NCI-H187 (cell line): ENCODE data around the gene ALG14.
"Not testable (repeated sequence)": the region's sequence is repeated elsewhere in the genome, so short reads cannot be mapped to it uniquely, and the experiment has no call there.

Experiments
- DNase-seq, 2 experiments: peaks; one replicate each; lab custom pipeline; 2025; lab: John Stamatoyannopoulos, UW

The ALG14 gene

DNA sequence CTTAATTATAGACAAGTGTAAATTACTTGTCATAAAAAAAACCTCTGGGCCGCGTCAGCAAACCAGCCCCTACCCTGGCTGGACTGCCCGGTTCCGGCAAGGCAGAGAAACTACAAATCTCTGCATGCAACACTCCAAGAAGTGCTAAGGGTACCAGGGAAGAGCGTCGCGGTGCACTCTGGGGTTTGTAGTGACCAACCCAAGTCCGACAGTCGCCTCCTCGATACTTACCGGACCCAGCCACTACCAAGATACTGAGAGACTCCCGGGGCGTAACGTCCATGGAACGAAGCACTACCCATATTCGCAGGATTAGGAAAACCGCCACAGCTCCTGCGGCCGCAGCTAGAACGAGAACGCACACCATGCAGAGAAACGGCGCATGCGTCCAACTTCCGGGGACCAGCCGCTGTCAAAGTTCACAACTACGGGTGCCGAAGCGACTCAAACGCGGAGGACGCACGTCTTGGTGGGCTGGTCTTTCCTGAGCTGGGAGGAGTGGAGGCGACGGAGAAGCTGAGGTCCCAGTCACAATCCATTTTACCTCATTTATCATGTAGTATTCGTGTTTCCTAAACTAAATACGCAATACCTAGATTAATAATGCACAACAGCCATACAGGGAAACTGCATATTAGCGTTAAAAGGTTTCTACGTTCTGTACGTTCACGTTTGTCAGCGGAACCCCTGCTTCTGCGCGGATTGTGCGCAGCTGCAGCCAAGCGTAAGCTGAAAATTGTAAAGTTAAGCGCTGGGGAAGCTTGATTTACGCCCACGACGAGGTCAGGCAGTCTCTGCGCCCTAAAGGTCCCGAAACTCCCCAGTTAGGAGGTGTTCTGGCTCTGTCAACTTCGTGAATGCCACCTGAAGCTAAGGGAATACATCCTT is at the start of gene ALG14:
Gene ALG14, minus strand, starts transcription at position 420 of the 888 bp plus-strand sequence. Its CDS starts 53 bp downstream, at position 367.
- peak; percentile 85 to 97 for DNase-seq

GRCh38 chr1:95122151-95122697 is 49.5 kb upstream of the ALG14 start:
- DNase-seq, result no peak

DNA sequence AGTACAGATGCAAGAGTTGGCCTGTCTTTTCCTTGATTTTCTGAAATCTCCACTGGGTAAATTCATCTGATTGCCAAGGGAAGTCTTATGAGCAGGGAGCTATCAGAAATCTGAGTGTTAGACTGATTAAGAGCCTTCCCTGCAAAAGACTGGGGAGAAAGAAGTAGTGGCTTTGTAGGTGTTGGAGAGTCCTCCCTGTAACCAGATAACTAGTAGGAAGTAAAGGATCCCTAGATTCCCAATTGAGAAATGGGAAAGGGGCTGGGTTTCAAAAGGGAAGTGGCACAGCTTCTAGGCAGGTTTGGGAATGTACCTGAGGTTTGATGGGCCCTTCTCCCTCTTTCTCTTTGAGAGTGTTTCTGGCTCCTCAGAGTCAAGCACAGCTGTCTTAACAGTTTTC is 46.5 kb upstream of the ALG14 start:
- DNase-seq, result no peak

DNA sequence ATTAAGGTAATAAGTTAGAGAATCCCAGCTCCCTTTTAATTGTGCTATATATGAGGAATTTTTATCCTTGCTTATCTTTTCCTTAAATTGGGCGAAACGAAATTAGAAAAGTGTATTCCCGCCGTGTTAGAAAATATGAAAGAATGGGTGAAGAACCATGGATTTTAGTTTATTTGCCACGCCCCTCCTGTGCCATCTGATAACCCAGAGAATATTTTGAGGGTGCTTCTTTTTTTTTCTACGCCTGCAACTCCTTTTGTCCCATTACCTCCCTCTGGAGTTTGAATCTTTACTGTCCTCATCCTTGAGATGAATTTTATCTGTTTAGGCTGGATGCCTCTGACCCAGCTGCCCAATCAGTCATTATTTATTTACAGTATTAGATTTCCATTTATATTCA is 46.0 kb upstream of the ALG14 start:
- DNase-seq, result no peak

GRCh38 chr1:95118067-95118499 is 45.3 kb upstream of the ALG14 start:
- no peak for DNase-seq

GRCh38 chr1:95117207-95118066 is 44.7 kb upstream of the ALG14 start, which contains the start of gene TLCD4:
TSS of gene TLCD4 (plus strand) at chr1:95117355. CDS start at chr1:95143902, 26,547 bp downstream.
- DNase-seq, result peak; percentile 37 to 51

DNA sequence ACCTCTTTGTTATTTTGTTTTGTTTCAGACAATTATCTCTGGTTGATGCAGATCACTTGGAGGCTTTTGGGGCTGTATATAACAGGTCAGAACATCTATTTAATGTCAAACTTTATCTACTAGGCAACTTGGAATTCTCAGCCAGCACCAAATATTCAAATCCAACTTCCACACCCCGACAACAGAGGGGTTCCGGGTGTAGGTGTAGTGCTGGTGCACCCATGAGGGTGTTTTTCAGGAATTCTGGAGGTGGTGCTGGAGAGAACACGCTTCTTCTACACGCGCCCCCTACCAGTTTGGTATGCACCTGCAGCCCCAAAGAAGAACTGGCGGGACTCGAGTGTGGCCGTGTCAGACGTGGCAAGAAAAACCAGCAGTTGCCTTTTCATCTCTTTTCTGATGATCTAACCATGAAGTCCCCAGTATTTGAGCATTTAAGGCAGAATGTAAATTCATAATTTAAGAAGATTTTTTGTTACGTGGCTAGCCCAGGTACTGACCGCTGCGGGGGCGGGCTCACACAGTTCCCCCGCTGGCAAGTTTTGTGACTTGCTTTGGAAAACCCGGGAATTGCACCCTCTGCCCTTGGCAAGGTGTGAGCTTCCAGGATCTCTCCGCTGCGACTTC is 43.9 kb upstream of the ALG14 start:
- peak; percentile 42 to 59 for DNase-seq

DNA sequence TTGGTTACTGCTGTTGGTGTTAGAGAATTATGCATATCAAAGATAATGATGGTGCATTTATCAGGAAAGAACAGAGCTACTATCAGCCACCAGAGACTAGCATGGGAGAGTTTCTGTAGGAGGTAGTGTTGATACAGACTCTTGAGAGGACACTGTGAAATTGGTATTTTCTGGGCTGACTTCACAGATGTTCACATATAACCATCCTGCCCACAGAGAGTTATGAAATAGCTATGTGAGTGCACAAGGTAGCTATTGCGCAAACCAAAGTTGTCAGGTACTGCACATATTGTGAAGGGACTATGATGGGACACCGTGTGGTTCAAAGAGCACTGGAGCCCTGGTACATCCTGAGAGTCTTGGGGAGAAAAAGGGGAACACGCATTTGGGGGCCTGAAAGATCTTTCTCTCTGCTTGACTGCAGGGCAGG is 43.0 kb upstream of the ALG14 start:
- no peak for DNase-seq

- no peak for DNase-seq
These were observed 40.9 kb upstream of the ALG14 start for GRCh38 chr1:95113684-95114083.

- DNase-seq, result no peak
These were observed 38.3 kb upstream of the ALG14 start for GRCh38 chr1:95111014-95111413.

DNA sequence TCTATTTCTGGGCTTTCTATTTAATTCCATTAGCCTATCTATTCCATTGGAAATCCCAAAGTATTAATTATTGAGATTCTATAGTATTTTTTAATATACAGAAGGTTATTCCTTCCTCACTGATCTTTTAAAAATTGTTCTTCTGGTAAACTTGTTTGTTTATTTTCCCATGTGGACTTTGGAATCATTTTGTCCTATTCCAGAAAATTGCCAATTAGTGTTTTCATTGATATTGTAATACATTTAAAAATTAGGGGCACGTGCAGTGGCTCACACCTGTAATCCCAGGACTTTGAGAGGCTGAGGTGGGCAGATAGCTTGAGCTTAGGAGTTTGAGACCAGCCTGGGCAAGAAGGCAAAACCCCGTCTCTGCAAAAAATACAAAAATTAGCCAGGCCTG is 36.0 kb upstream of the ALG14 start:
- no peak for DNase-seq

- DNase-seq, result no peak
These were observed 25.4 kb upstream of the ALG14 start for GRCh38 chr1:95098196-95098595.

DNA sequence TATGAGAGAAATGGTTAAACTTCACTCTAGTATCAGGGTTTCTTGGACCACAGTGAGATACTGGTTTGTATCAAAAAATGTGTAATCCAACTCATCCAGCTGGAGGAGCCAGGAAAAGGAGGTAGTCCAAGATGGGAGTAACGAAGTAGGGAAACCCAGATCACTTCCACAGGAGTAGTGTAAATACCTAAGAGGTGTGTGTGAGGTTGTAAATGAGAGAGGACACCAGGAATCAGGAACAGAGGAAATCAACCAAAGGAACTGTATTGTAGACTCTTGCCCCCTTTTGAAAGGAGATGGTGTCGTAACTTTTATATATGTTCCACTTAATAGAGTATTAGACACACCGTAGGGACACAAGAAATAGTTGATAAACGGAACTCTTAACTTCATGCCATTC is 24.7 kb upstream of the ALG14 start:
- DNase-seq, result no peak

DNA sequence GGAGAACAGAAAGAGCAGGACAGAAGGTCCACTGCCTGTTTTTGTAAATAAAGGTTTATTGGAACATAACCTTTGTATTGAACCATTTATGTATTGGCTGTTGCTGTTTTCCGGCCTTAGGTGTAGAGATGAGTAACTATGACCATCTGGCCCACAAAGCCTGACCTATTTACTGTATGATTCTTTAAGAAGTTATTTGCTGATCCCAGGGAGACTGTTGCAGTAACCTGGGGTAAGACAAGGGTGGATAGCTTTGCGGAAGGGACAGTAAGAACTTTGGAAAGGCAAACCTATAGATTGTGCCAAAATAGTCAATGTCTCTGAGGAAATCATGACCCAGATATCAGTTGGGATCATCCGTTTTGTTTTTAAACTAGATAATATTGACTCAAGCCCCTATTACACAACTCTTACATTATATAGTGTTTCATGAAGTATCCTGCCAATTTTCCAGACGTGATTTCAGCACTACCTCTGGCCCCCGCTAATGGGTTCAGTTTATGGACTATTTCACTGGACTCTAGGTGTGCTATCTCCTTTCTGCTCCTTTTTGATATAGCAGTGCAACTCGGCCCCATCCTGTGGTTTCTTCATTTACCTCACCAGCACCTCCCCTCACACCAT is 23.6 kb upstream of the ALG14 start:
- DNase-seq, result no peak

- no peak for DNase-seq
These were observed 23.1 kb upstream of the ALG14 start for GRCh38 chr1:95095833-95096217.

- no peak for DNase-seq
These were observed 22.2 kb upstream of the ALG14 start for GRCh38 chr1:95094923-95095322.

DNA sequence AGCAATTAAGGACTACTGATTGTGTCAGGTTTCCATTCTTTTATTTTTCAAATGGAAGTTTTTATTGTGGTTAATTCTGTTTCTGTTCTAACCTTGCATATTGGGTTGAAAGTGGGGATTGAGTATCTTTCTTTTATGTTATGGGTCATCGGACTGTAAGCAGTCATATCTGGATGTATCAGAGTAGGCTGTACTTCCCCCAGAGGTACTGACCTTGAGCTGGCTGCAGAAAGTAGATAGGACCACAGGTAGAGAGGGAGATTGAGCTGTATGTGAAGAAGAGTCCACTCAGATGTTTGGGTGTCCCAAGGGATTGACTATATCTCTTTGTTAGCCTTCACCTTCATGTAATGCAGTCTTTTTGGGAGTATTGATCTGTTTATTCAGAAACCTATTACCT is 20.5 kb upstream of the ALG14 start:
- DNase-seq, result no peak

- DNase-seq, result not testable (repeated sequence)
These were observed 20.1 kb upstream of the ALG14 start for GRCh38 chr1:95092891-95093290.

- not testable (repeated sequence) for DNase-seq
These were observed 18.5 kb upstream of the ALG14 start for GRCh38 chr1:95091290-95091689.

GRCh38 chr1:95089650-95090287 is 17.0 kb upstream of the ALG14 start:
- no peak for DNase-seq

DNA sequence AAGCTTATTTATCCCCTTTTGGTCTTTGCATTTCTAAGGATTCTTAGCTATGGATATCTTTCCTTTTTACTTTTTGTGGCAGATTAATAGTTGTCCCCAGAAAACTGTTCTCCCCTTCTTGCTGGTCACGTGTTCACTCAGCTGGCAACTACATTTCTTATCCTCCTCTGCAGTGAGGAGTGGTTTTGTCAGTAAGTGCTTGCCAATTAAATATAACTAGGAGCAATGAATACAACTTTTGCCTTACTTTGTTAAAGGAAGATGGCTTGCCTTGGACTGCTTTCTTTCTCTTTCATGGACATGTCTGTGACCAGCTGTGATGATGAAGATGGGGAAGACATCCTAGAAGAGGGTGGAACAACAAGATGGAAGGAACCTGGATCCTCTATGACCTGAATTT is 15.6 kb upstream of the ALG14 start:
- DNase-seq, result no peak
